ENCODE measurements around the gene CSF3R.

DNA sequence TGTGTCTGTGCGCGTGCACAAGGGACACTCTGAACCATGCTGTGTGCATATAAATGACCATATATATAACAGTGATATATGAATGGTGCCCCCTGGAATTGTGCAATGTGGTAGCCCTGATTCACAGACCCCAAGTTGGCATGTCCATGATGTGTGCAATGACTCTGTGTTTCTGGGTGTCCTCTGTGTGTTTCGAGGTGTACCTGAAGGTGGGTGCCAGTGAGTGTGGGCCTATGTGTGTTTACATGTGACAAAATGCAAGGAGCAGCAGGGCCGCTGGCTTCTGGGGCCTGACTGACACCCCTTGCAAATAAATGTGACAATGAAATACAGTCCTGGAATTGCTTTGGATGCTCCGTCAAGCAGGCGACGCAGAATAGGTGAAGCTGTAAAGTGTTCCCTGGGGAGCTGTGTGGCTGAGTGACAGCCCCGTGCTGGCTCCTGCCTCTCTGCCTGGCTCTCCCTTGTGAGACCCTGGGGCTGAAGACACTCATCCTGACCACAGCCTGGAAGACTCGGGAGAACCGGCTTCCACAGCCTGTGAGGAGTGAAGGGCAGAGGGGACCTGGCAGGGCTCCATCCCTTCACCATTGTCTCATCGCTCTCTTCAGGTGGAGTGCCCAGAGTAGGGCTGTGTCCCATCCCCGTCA lies 38.2 kb upstream of the CSF3R start:
- TF ChIP-seq, protein P1, sequence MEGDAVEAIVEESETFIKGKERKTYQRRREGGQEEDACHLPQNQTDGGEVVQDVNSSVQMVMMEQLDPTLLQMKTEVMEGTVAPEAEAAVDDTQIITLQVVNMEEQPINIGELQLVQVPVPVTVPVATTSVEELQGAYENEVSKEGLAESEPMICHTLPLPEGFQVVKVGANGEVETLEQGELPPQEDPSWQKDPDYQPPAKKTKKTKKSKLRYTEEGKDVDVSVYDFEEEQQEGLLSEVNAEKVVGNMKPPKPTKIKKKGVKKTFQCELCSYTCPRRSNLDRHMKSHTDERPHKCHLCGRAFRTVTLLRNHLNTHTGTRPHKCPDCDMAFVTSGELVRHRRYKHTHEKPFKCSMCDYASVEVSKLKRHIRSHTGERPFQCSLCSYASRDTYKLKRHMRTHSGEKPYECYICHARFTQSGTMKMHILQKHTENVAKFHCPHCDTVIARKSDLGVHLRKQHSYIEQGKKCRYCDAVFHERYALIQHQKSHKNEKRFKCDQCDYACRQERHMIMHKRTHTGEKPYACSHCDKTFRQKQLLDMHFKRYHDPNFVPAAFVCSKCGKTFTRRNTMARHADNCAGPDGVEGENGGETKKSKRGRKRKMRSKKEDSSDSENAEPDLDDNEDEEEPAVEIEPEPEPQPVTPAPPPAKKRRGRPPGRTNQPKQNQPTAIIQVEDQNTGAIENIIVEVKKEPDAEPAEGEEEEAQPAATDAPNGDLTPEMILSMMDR (IDR thresholded peaks at IDR 0.05) = no peak
- no peak for TF ChIP-seq POLR2A (IDR thresholded peaks at IDR 0.05)

Data from breast epithelium (tissue), 3 donors.